AG04450 (cell line): ENCODE measurements around the gene RPS25. TPM values are rescaled to one million over a fixed set of nuclear protein-coding genes. Genes with fewer than 3 reads are reported as not detected.

Experiments used
- CTCF ChIA-PET: fragments of 300-600, 350-600 bp; formaldehyde crosslinking; extraction: SDS; loops from one replicate; lab custom pipeline; 2022; ENCODE audit warnings: antibody characterized with exemption, inconsistent platforms; lab: Charles Lee
- POLR2A ChIA-PET: fragments of 350-600 bp; formaldehyde crosslinking; extraction: SDS; loops from one replicate; lab custom pipeline; 2021; ENCODE audit warnings: antibody characterized with exemption, inconsistent platforms; lab: Yijun Ruan, JAX
- DNase-seq: peaks from one replicate; pipeline ENCODE4 v3.0.0-alpha.2; 2011; ENCODE audit warnings: low read depth, low spot score
- H3K27ac ChIP-seq: one replicate; pipeline ENCODE4 v1.5.1; 2012; ENCODE audit warnings: low read depth, low read length, control low read depth
- H3K27me3 ChIP-seq: one replicate; pipeline ENCODE4 v1.6.0; 2012; ENCODE audit warnings: low read length; ENCODE audit not compliant: control insufficient read depth, insufficient read depth
- H3K4me3 ChIP-seq: 2 replicates; pipeline ENCODE4 v1.5.1; 2011; ENCODE audit warnings: mild to moderate bottlenecking, low read depth, low read length, control low read depth
- H3K9me3 ChIP-seq: 2 replicates; pipeline ENCODE4 v1.5.1; 2012; ENCODE audit warnings: low read length; ENCODE audit not compliant: control insufficient read depth, insufficient read depth
- polyA plus RNA-seq: library from polyadenylated mRNA; depleted of rRNA; stranded (reverse); fragments of >200 nt; gene quantifications from 2 replicates; pipeline ENCODE4 v1.2.3, GENCODE V29; 2011
- TF ChIP-seq, protein P1 (sequence below): IDR thresholded peaks from 2 replicates; pipeline ENCODE4 v1.5.1; 2011; ENCODE audit warnings: low read depth, low read length, control low read depth, inconsistent platforms

The RPS25 gene
- polyA plus RNA-seq, 1 experiment, result 1,059 TPM

DNA sequence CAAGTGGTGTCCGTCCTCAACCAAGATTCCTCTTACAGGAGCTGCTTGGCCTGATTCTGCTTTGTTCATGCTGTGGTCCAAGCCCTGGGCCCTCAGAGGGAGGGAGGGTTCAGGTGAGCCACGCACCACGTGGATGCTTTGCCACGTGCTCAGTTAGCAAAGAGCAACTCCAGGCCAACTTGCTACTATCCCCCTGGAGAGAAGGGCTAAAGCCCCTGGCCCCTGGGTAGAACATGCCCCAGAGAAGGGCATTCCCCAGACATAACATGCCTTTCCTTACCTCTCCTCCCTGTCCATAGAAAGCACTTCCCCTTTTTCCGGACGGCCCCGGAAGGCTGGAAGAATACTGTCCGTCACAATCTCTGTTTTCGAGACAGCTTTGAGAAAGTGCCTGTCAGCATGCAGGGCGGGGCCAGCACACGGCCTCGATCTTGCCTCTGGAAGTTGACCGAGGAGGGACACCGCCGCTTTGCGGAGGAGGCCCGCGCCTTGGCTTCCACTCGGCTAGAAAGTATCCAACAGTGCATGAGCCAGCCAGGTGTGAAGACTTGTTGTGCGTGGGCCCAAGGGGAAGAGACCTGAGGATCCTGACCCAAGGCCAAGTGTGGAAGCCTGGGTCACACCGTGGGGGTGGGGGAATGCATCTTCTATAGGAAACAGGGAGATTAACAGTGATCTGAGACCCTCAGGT, 37.8 kb downstream of the RPS25 start:
- POLR2A ChIA-PET, result no interaction called here
- CTCF ChIA-PET, result no interaction called here
- Histone ChIP-seq H3K9me3 (no peaks in the 10 kb centered on the region), H3K27ac (no peak overlapping the region), H3K4me3 (no peak overlapping the region), H3K27me3 (peaks cover 14% of the 10 kb centered on the region)
- TF ChIP-seq, protein P1, sequence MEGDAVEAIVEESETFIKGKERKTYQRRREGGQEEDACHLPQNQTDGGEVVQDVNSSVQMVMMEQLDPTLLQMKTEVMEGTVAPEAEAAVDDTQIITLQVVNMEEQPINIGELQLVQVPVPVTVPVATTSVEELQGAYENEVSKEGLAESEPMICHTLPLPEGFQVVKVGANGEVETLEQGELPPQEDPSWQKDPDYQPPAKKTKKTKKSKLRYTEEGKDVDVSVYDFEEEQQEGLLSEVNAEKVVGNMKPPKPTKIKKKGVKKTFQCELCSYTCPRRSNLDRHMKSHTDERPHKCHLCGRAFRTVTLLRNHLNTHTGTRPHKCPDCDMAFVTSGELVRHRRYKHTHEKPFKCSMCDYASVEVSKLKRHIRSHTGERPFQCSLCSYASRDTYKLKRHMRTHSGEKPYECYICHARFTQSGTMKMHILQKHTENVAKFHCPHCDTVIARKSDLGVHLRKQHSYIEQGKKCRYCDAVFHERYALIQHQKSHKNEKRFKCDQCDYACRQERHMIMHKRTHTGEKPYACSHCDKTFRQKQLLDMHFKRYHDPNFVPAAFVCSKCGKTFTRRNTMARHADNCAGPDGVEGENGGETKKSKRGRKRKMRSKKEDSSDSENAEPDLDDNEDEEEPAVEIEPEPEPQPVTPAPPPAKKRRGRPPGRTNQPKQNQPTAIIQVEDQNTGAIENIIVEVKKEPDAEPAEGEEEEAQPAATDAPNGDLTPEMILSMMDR, result no peak
- no peak for DNase-seq

GRCh38 chr11:118979434-118979833, 38.7 kb downstream of the RPS25 start:
- no peak for DNase-seq
- H3K27ac ChIP-seq, result no peak overlapping the region
- ChIA-PET CTCF (no interaction called here), POLR2A (interaction anchor here (0.5 kb wide), 1 partner anchor 35 kb away, joined by 4 read pairs; no protein-coding TSS in a partner anchor)
- peaks cover 19% of the 10 kb centered on the region for H3K27me3 ChIP-seq
- no peaks in the 10 kb centered on the region for H3K9me3 ChIP-seq
- TF ChIP-seq, protein P1, result no peak
- no peak overlapping the region for H3K4me3 ChIP-seq

GRCh38 chr11:118975771-118976709, 42.1 kb downstream of the RPS25 start:
- TF ChIP-seq, protein P1, result no peak
- Histone ChIP-seq H3K4me3 (no peak overlapping the region), H3K27ac (no peak overlapping the region), H3K9me3 (peaks cover 7% of the 10 kb centered on the region; the same call in 1 of the 2 replicates), H3K27me3 (peaks cover 18% of the 10 kb centered on the region)
- DNase-seq, result no peak
- POLR2A ChIA-PET, result no interaction called here
- CTCF ChIA-PET, result no interaction called here

DNA sequence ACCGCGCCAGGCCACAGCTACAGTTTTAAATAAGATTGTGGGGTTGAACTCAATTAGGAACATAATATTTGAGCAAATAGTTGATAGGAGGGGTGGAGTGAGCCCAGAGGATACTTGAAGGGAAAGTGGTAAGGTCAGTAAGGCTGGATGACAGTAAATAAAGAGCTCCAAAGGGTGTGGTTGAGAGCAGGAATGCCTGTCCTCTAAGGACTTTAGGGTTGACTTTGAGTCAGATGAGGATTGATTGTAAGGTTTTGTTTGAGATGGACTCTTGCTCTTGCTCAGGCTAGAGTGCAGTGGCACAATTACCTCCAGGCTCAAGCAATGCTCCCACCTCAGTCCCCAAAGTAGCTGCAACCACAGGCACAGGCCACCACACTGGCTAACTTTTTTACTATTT, 44.2 kb downstream of the RPS25 start:
- H3K9me3 ChIP-seq, result peaks cover 7% of the 10 kb centered on the region; the same call in 1 of the 2 replicates
- peaks cover 11% of the 10 kb centered on the region for H3K27me3 ChIP-seq
- ChIA-PET CTCF (no interaction called here), POLR2A (no interaction called here)
- no peak overlapping the region for H3K27ac ChIP-seq
- TF ChIP-seq, protein P1, result no peak
- no peak overlapping the region for H3K4me3 ChIP-seq
- DNase-seq, result no peak
